Skeletal muscle tissue (tissue), 4 donors: ENCODE data around the gene SP4. TPM values are rescaled to one million over a fixed set of nuclear protein-coding genes. Genes with fewer than 3 reads are reported as not detected.
"Not testable (repeated sequence)": the region's sequence is repeated elsewhere in the genome, so short reads cannot be mapped to it uniquely, and the experiment has no call there.

Experiments used
- H3K27ac ChIP-seq: one replicate; pipeline ENCODE4 v1.7.0; 2013; ENCODE audit warnings: mild to moderate bottlenecking, low read depth, low read length, inconsistent platforms
- H3K27me3 ChIP-seq, 3 donors: one replicate each; pipeline ENCODE4 v1.7.0; 2013; ENCODE audit warnings: low read length in 3 of 3; ENCODE audit not compliant: control insufficient read depth in 3 of 3, insufficient read depth in 3 of 3
- H3K36me3 ChIP-seq, 3 donors: one replicate each; pipeline ENCODE4 v1.7.0; 2013; ENCODE audit warnings: low read length in 3 of 3; ENCODE audit not compliant: control insufficient read depth in 3 of 3, insufficient read depth in 3 of 3
- H3K4me1 ChIP-seq, 3 donors: one replicate each; pipeline ENCODE4 v1.7.0; 2013; ENCODE audit warnings: low read length in 3 of 3, mild to moderate bottlenecking in 3 of 3; ENCODE audit not compliant: control insufficient read depth in 3 of 3, insufficient read depth in 3 of 3
- H3K4me3 ChIP-seq, 3 donors: one replicate each; pipeline ENCODE4 v1.7.0; 2013; ENCODE audit warnings: low read length in 3 of 3
- H3K9ac ChIP-seq, 3 donors: one replicate each; pipeline ENCODE4 v1.7.0; 2013; ENCODE audit warnings: low read length in 3 of 3, mild to moderate bottlenecking in 3 of 3, moderate library complexity in 2 of 3, low read depth in 1 of 3
- H3K9me3 ChIP-seq, 3 donors: one replicate each; pipeline ENCODE4 v1.7.0; 2013; ENCODE audit warnings: low read length in 3 of 3; ENCODE audit not compliant: control insufficient read depth in 3 of 3
- total RNA-seq: library from RNA; depleted of rRNA; stranded (reverse); fragments of >200 nt; gene quantifications from one replicate; pipeline ENCODE4 v1.2.3, GENCODE V29; 2014
- donor health status: Osteomylitis.

The SP4 gene
- total RNA-seq, 1 donor from 2014 or later = 8.9 TPM

GRCh38 chr7:21507627-21508343 lies 79.9 kb downstream of the SP4 start:
- no peaks in the 10 kb centered on the region for H3K4me1 ChIP-seq
- no peak overlapping the region for H3K4me3 ChIP-seq
- no peak overlapping the region for H3K27ac ChIP-seq
- no peaks in the 10 kb centered on the region for H3K9me3 ChIP-seq
- H3K27me3 ChIP-seq = no peaks in the 10 kb centered on the region
- no peaks in the 10 kb centered on the region for H3K36me3 ChIP-seq
- H3K9ac ChIP-seq = no peak overlapping the region

- no peaks in the 10 kb centered on the region for H3K9me3 ChIP-seq
- no peak overlapping the region for H3K4me3 ChIP-seq
- no peak overlapping the region for H3K27ac ChIP-seq
- no peaks in the 10 kb centered on the region for H3K27me3 ChIP-seq
- no peaks in the 10 kb centered on the region for H3K36me3 ChIP-seq
- no peaks in the 10 kb centered on the region for H3K4me1 ChIP-seq
- H3K9ac ChIP-seq = no peak overlapping the region
Measured at GRCh38 chr7:21508538-21508937, 80.7 kb downstream of the SP4 start.

GRCh38 chr7:21514062-21514461 lies 86.2 kb downstream of the SP4 start:
- Histone ChIP-seq H3K4me3 (no peak overlapping the region), H3K27ac (no peak overlapping the region), H3K9ac (no peak overlapping the region), H3K4me1 (no peaks in the 10 kb centered on the region), H3K27me3 (no peaks in the 10 kb centered on the region), H3K36me3 (peaks cover 0 to 2% (median 0%) of the 10 kb centered on the region in 3 donors), H3K9me3 (no peaks in the 10 kb centered on the region)

- no peaks in the 10 kb centered on the region for H3K36me3 ChIP-seq
- no peaks in the 10 kb centered on the region for H3K9me3 ChIP-seq
- H3K9ac ChIP-seq = no peak overlapping the region
- no peaks in the 10 kb centered on the region for H3K4me1 ChIP-seq
- H3K4me3 ChIP-seq = no peak overlapping the region
- H3K27ac ChIP-seq = no peak overlapping the region
- H3K27me3 ChIP-seq = no peaks in the 10 kb centered on the region
Measured at GRCh38 chr7:21524680-21525079, 96.8 kb downstream of the SP4 start.

GRCh38 chr7:21526007-21526406 lies 98.1 kb downstream of the SP4 start:
- H3K9ac ChIP-seq = no peak overlapping the region
- H3K4me1 ChIP-seq = no peaks in the 10 kb centered on the region
- H3K27me3 ChIP-seq = no peaks in the 10 kb centered on the region
- H3K9me3 ChIP-seq = no peaks in the 10 kb centered on the region
- no peak overlapping the region for H3K27ac ChIP-seq
- H3K36me3 ChIP-seq = no peaks in the 10 kb centered on the region
- no peak overlapping the region for H3K4me3 ChIP-seq

- Histone ChIP-seq H3K9ac (no peak overlapping the region), H3K4me3 (no peak overlapping the region), H3K27ac (no peak overlapping the region), H3K9me3 (no peaks in the 10 kb centered on the region), H3K27me3 (no peaks in the 10 kb centered on the region), H3K36me3 (no peaks in the 10 kb centered on the region), H3K4me1 (no peaks in the 10 kb centered on the region)
Measured at GRCh38 chr7:21526448-21526847, 98.6 kb downstream of the SP4 start.

GRCh38 chr7:21532485-21532884 lies 104.6 kb downstream of the SP4 start:
- H3K9me3 ChIP-seq, H3K27ac ChIP-seq, H3K9ac ChIP-seq, H3K36me3 ChIP-seq, H3K4me1 ChIP-seq, H3K27me3 ChIP-seq, H3K4me3 ChIP-seq: not testable (repeated sequence)

GRCh38 chr7:21533646-21534045 lies 105.8 kb downstream of the SP4 start:
- H3K9ac ChIP-seq, H3K4me1 ChIP-seq, H3K27ac ChIP-seq, H3K4me3 ChIP-seq, H3K27me3 ChIP-seq, H3K36me3 ChIP-seq, H3K9me3 ChIP-seq: not testable (repeated sequence)

- H3K36me3 ChIP-seq, H3K4me3 ChIP-seq, H3K27me3 ChIP-seq, H3K4me1 ChIP-seq, H3K27ac ChIP-seq, H3K9me3 ChIP-seq, H3K9ac ChIP-seq: not testable (repeated sequence)
Measured at GRCh38 chr7:21536445-21537118, 108.7 kb downstream of the SP4 start.

- H3K9me3 ChIP-seq = no peaks in the 10 kb centered on the region
- peaks cover 12 to 15% (median 14%) of the 10 kb centered on the region in 3 donors for H3K4me1 ChIP-seq
- no peak overlapping the region for H3K27ac ChIP-seq
- no peaks in the 10 kb centered on the region for H3K36me3 ChIP-seq
- H3K27me3 ChIP-seq = peaks cover 19 to 23% (median 20%) of the 10 kb centered on the region in 3 donors
- no peak overlapping the region for H3K9ac ChIP-seq
- no peak overlapping the region for H3K4me3 ChIP-seq
Measured at GRCh38 chr7:21538936-21539495, 111.1 kb downstream of the SP4 start.
